GM12891 (cell line): Measurements from ENCODE around the gene TRIM34.

Source experiments
- POLR2A ChIP-seq: IDR thresholded peaks from 2 replicates; pipeline ENCODE4 v1.6.1; 2011; ENCODE audit warnings: low read depth, low read length, control low read depth
- POLR2AphosphoS5 ChIP-seq: IDR thresholded peaks from 2 replicates; pipeline ENCODE4 v1.6.1; 2011; ENCODE audit warnings: low read depth, low read length, control low read depth
- POU2F2 ChIP-seq: IDR thresholded peaks from 2 replicates; pipeline ENCODE4 v1.6.1; 2011; ENCODE audit warnings: low read depth, mild to moderate bottlenecking, control low read depth, low read length, moderate library complexity
- SPI1 ChIP-seq: IDR thresholded peaks from 2 replicates; pipeline ENCODE4 v1.6.1; 2011; ENCODE audit warnings: low read depth, low read length, control low read depth

- TF ChIP-seq POLR2A (no peak), POLR2AphosphoS5 (no peak), POU2F2 (no peak), SPI1 (no peak)
Observed at GRCh38 chr11:5592615-5593014, 32.2 kb upstream of the TRIM34 start.
